ENCODE results near the gene RNPC3. TPM values are rescaled to one million over a fixed set of nuclear protein-coding genes. Genes with fewer than 3 reads are reported as not detected.

The RNPC3 gene
- total RNA-seq, 1 experiment from 2014 or later: 13.1 TPM

DNA sequence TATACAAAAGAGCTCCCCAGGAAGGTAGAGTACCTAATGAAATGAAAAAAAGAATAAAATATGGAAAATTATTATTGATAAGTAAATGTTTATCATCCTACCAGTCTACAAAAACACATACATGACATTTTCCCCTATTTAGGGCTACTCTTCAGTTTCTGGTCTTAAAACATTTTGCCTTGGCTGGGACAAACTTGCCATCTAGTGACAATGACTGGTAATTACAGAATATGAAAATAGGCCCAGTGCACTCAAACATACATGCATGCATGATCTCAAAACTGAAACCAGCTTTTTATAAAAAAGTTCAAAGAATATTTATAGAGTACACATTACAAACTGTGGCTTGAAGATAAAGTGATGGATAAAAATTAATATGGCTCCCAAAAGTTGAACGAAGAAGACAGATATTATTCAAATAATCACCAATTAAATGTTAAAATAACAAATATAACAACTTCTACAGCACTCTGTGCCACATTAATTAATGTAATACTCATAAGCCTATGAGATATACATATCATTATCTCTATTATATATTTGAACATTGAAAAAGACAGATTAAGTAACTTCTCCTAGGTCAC lies 10.5 kb upstream of the RNPC3 start:
- ATAC-seq: no peak
- H3K9me3 ChIP-seq (ENCODE audit: control insufficient read depth, insufficient read depth, low read depth, low read length): no peaks in the 10 kb centered on the region
- in situ Hi-C loops (cut with HindIII; ENCODE audit: low pct_unique_long_range_greater_than_20kb, low sequenced_read_pairs): no loop called here
- no peak overlapping the region for H3K27ac ChIP-seq (ENCODE audit: low read length)
- intact Hi-C loops (cut with micrococcal nuclease; ENCODE audit: unreplicated experiment): no loop called here
- no peak for DNase-seq (ENCODE audit: low read depth, low spot score)
- H3K4me3 ChIP-seq (ENCODE audit: low read depth in 2 of 2, low read length in 2 of 2): no peak overlapping the region
- ChIA-PET POLR2A (no interaction called here), CTCF (no interaction called here)
- no TSS peak for BruUV-seq (replicated peaks)
- no peaks in the 10 kb centered on the region for H3K27me3 ChIP-seq (ENCODE audit: control insufficient read depth, insufficient read depth, low read length)
- no peaks in the 10 kb centered on the region for H3K36me3 ChIP-seq (ENCODE audit: control insufficient read depth, insufficient read depth, low read length)
- no peaks in the 10 kb centered on the region; the same call in 1 of the 2 replicates for H3K4me1 ChIP-seq (ENCODE audit: control insufficient read depth, insufficient read depth, low read length)
- TF ChIP-seq POLR2AphosphoS5 (IDR thresholded peaks at IDR 0.05; ENCODE audit: low read depth, low read length): no peak
- TF ChIP-seq, protein P1, sequence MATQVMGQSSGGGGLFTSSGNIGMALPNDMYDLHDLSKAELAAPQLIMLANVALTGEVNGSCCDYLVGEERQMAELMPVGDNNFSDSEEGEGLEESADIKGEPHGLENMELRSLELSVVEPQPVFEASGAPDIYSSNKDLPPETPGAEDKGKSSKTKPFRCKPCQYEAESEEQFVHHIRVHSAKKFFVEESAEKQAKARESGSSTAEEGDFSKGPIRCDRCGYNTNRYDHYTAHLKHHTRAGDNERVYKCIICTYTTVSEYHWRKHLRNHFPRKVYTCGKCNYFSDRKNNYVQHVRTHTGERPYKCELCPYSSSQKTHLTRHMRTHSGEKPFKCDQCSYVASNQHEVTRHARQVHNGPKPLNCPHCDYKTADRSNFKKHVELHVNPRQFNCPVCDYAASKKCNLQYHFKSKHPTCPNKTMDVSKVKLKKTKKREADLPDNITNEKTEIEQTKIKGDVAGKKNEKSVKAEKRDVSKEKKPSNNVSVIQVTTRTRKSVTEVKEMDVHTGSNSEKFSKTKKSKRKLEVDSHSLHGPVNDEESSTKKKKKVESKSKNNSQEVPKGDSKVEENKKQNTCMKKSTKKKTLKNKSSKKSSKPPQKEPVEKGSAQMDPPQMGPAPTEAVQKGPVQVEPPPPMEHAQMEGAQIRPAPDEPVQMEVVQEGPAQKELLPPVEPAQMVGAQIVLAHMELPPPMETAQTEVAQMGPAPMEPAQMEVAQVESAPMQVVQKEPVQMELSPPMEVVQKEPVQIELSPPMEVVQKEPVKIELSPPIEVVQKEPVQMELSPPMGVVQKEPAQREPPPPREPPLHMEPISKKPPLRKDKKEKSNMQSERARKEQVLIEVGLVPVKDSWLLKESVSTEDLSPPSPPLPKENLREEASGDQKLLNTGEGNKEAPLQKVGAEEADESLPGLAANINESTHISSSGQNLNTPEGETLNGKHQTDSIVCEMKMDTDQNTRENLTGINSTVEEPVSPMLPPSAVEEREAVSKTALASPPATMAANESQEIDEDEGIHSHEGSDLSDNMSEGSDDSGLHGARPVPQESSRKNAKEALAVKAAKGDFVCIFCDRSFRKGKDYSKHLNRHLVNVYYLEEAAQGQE (IDR thresholded peaks at IDR 0.05; ENCODE audit: insufficient read depth in 1 of 2, low read depth in 2 of 2, low read length in 1 of 2): no peak
- no peak for TF ChIP-seq SIN3A (IDR thresholded peaks at IDR 0.05; ENCODE audit: borderline replicate concordance, insufficient read depth, low read depth, low read length)
- TF ChIP-seq, protein P2, sequence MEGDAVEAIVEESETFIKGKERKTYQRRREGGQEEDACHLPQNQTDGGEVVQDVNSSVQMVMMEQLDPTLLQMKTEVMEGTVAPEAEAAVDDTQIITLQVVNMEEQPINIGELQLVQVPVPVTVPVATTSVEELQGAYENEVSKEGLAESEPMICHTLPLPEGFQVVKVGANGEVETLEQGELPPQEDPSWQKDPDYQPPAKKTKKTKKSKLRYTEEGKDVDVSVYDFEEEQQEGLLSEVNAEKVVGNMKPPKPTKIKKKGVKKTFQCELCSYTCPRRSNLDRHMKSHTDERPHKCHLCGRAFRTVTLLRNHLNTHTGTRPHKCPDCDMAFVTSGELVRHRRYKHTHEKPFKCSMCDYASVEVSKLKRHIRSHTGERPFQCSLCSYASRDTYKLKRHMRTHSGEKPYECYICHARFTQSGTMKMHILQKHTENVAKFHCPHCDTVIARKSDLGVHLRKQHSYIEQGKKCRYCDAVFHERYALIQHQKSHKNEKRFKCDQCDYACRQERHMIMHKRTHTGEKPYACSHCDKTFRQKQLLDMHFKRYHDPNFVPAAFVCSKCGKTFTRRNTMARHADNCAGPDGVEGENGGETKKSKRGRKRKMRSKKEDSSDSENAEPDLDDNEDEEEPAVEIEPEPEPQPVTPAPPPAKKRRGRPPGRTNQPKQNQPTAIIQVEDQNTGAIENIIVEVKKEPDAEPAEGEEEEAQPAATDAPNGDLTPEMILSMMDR (IDR thresholded peaks at IDR 0.05): peak; percentile 69; the same call in 1 of the 2 replicates

DNA sequence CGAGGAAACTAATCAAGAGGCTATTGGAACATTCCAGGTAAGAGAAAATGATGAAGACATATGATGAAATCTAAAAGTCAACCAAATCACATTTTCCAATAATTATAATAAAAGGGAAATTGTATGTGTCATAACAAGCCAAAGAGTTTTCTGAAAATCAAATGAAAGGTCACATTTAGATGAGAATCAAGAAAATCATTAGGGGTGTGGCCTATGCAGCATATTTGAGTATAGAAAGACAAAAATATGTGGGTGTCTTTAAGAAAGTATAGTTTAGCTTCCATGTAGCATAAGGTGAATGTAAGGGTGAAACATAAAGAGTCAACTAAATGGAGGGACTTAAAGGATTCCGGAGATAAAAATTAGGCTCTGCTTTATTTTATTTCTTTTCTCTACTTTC lies 9.2 kb upstream of the RNPC3 start:
- H3K27ac ChIP-seq (ENCODE audit: low read length): no peak overlapping the region
- H3K9me3 ChIP-seq (ENCODE audit: control insufficient read depth, insufficient read depth, low read depth, low read length): no peaks in the 10 kb centered on the region
- TF ChIP-seq, protein P1 (IDR thresholded peaks at IDR 0.05; ENCODE audit: insufficient read depth in 1 of 2, low read depth in 2 of 2, low read length in 1 of 2): no peak
- TF ChIP-seq, protein P2 (IDR thresholded peaks at IDR 0.05): no peak
- no peak for TF ChIP-seq SIN3A (IDR thresholded peaks at IDR 0.05; ENCODE audit: borderline replicate concordance, insufficient read depth, low read depth, low read length)
- TF ChIP-seq POLR2AphosphoS5 (IDR thresholded peaks at IDR 0.05; ENCODE audit: low read depth, low read length): no peak
- no peak for TF ChIP-seq TCF7L2 (IDR thresholded peaks at IDR 0.05; ENCODE audit: low read depth, low read length)
- intact Hi-C loops (cut with micrococcal nuclease; ENCODE audit: unreplicated experiment) (no loop called here), in situ Hi-C loops (cut with HindIII; ENCODE audit: low pct_unique_long_range_greater_than_20kb, low sequenced_read_pairs) (no loop called here)
- POLR2A ChIA-PET: no interaction called here
- no peak overlapping the region for H3K4me3 ChIP-seq (ENCODE audit: low read depth in 2 of 2, low read length in 2 of 2)
- no peaks in the 10 kb centered on the region; the same call in 1 of the 2 replicates for H3K4me1 ChIP-seq (ENCODE audit: control insufficient read depth, insufficient read depth, low read length)
- no peak for DNase-seq (ENCODE audit: low read depth, low spot score)
- H3K36me3 ChIP-seq (ENCODE audit: control insufficient read depth, insufficient read depth, low read length): no peaks in the 10 kb centered on the region
- CTCF ChIA-PET: no interaction called here
- no peaks in the 10 kb centered on the region for H3K27me3 ChIP-seq (ENCODE audit: control insufficient read depth, insufficient read depth, low read length)
- no peak for ATAC-seq
- no TSS peak for BruUV-seq (replicated peaks)

Measured in Panc1 (cell line).